H9 (cell line): Measurements from ENCODE around the gene TSPAN9. TPM values are rescaled to one million over a fixed set of nuclear protein-coding genes. Genes with fewer than 3 reads are reported as not detected.

Experiments
- DNase-seq: peaks from one replicate; pipeline ENCODE4 v3.0.0-alpha.2; 2017
- H2AFZ ChIP-seq: one replicate; pipeline ENCODE4 v1.6.1; 2013; ENCODE audit warnings: mild to moderate bottlenecking, low read length, control low read depth, moderate library complexity
- H2AK5ac ChIP-seq: 2 replicates; pipeline ENCODE4 v1.6.1; 2013; ENCODE audit warnings: low read length, control low read depth, mixed read lengths; ENCODE audit not compliant: insufficient read length
- H2BK120ac ChIP-seq: one replicate; pipeline ENCODE4 v1.6.1; 2013; ENCODE audit warnings: low read depth, mild to moderate bottlenecking, low read length, control low read depth, inconsistent platforms; ENCODE audit not compliant: poor library complexity, severe bottlenecking
- H2BK12ac ChIP-seq: 2 replicates; pipeline ENCODE4 v1.6.1; 2013; ENCODE audit warnings: low read length, control low read depth, mixed read lengths, low read depth; ENCODE audit not compliant: insufficient read length
- H2BK15ac ChIP-seq: 2 replicates; pipeline ENCODE4 v1.6.1; 2013; ENCODE audit warnings: low read depth, low read length, control low read depth
- H2BK20ac ChIP-seq: one replicate; pipeline ENCODE4 v1.6.1; 2013; ENCODE audit warnings: low read depth, mild to moderate bottlenecking, low read length, control low read depth, inconsistent platforms; ENCODE audit not compliant: poor library complexity, severe bottlenecking
- H2BK5ac ChIP-seq: 2 replicates; pipeline ENCODE4 v1.6.1; 2013; ENCODE audit warnings: low read length, control low read depth, mixed read lengths; ENCODE audit not compliant: insufficient read length
- H3K14ac ChIP-seq: 2 replicates; pipeline ENCODE4 v1.6.1; 2013; ENCODE audit warnings: low read length, control low read depth; ENCODE audit not compliant: insufficient read depth
- H3K18ac ChIP-seq: 2 replicates; pipeline ENCODE4 v1.6.1; 2013; ENCODE audit warnings: low read depth, mild to moderate bottlenecking, mixed read lengths, low read length, control low read depth; ENCODE audit not compliant: insufficient read length
- H3K23ac ChIP-seq: 2 replicates; pipeline ENCODE4 v1.6.1; 2013; ENCODE audit warnings: low read length, control low read depth, mixed read lengths, low read depth; ENCODE audit not compliant: insufficient read length
- H3K23me2 ChIP-seq: 2 replicates; pipeline ENCODE4 v1.6.1; 2013; ENCODE audit warnings: low read depth, mild to moderate bottlenecking, mixed read lengths, low read length, control low read depth; ENCODE audit not compliant: insufficient read length, poor library complexity, severe bottlenecking
- H3K27ac ChIP-seq: 2 replicates; pipeline ENCODE4 v1.5.1; 2013; ENCODE audit warnings: low read length, control low read depth, mixed read lengths, low read depth; ENCODE audit not compliant: insufficient read length
- H3K27me3 ChIP-seq: 2 replicates; pipeline ENCODE4 v1.6.1; 2013; ENCODE audit warnings: low read length, control low read depth, inconsistent platforms; ENCODE audit not compliant: insufficient read depth
- H3K4ac ChIP-seq: 2 replicates; pipeline ENCODE4 v1.6.1; 2013; ENCODE audit warnings: low read depth, mild to moderate bottlenecking, control low read depth, inconsistent platforms, low read length, moderate library complexity
- H3K4me1 ChIP-seq: 2 replicates; pipeline ENCODE4 v1.6.1; 2013; ENCODE audit warnings: low read length, control low read depth, inconsistent platforms; ENCODE audit not compliant: insufficient read depth
- H3K4me2 ChIP-seq: 2 replicates; pipeline ENCODE4 v1.6.1; 2013; ENCODE audit warnings: low read length, control low read depth, mixed read lengths; ENCODE audit not compliant: insufficient read length, insufficient read depth
- H3K56ac ChIP-seq: 2 replicates; pipeline ENCODE4 v1.6.1; 2013; ENCODE audit warnings: low read depth, mild to moderate bottlenecking, mixed read lengths, low read length, control low read depth; ENCODE audit not compliant: insufficient read length
- H3K79me1 ChIP-seq: 2 replicates; pipeline ENCODE4 v1.6.1; 2013; ENCODE audit warnings: low read depth, mild to moderate bottlenecking, moderate library complexity, low read length, control low read depth, inconsistent platforms; ENCODE audit not compliant: insufficient read depth, poor library complexity, severe bottlenecking
- H3K79me2 ChIP-seq: 2 replicates; pipeline ENCODE4 v1.6.1; 2013; ENCODE audit warnings: low read length, control low read depth, inconsistent platforms; ENCODE audit not compliant: insufficient read depth
- H3K9ac ChIP-seq: 2 replicates; pipeline ENCODE4 v1.6.1; 2013; ENCODE audit warnings: low read length, control low read depth, mixed read lengths; ENCODE audit not compliant: insufficient read length; ENCODE audit errors: extremely low read depth
- H3K9me3 ChIP-seq: one replicate; pipeline ENCODE4 v1.6.1; 2013; ENCODE audit warnings: low read depth, low read length, inconsistent platforms; ENCODE audit not compliant: control insufficient read depth
- H3T11ph ChIP-seq: one replicate; pipeline ENCODE4 v1.6.1; 2013; ENCODE audit warnings: mild to moderate bottlenecking, low read length, control low read depth, inconsistent platforms
- H4K20me1 ChIP-seq: one replicate; pipeline ENCODE4 v1.6.1; 2013; ENCODE audit not compliant: control insufficient read depth, insufficient read length, insufficient read depth
- H4K5ac ChIP-seq: 2 replicates; pipeline ENCODE4 v1.6.1; 2013; ENCODE audit warnings: low read depth, mild to moderate bottlenecking, mixed read lengths, low read length, control low read depth; ENCODE audit not compliant: insufficient read length
- H4K8ac ChIP-seq: replicated peaks from 2 replicates; pipeline ENCODE4 v1.6.1; 2013; ENCODE audit warnings: low read length, control low read depth, mixed read lengths, low read depth; ENCODE audit not compliant: insufficient read length
- H4K91ac ChIP-seq: 2 replicates; pipeline ENCODE4 v1.6.1; 2013; ENCODE audit warnings: low read depth, mild to moderate bottlenecking, moderate library complexity, mixed read lengths, low read length, control low read depth; ENCODE audit not compliant: insufficient read length
- H3K27ac Mint-ChIP-seq, 3 experiments: 2 replicates in 2 of 3; 3 replicates in 1 of 3; pipeline ENCODE4 v1.8.0; 2020 to 2021; ENCODE audit warnings: mixed read lengths in 3 of 3, mild to moderate bottlenecking in 1 of 3, moderate library complexity in 1 of 3
- H3K27me3 Mint-ChIP-seq: 2 replicates; pipeline ENCODE4 v1.8.0; 2021; ENCODE audit warnings: low read depth, mild to moderate bottlenecking, moderate library complexity, mixed read lengths
- H3K36me3 Mint-ChIP-seq, 3 experiments: 2 replicates in 2 of 3; 3 replicates in 1 of 3; pipeline ENCODE4 v1.8.0; 2020 to 2021; ENCODE audit warnings: low read depth in 3 of 3, mixed read lengths in 3 of 3; ENCODE audit not compliant: insufficient read depth in 1 of 3
- H3K4me1 Mint-ChIP-seq, 2 experiments: 2 replicates each; pipeline ENCODE4 v1.8.0; 2020; ENCODE audit warnings: mixed read lengths in 2 of 2
- H3K4me3 Mint-ChIP-seq, 2 experiments: 2 replicates in 1 of 2; 3 replicates in 1 of 2; pipeline ENCODE4 v1.8.0; 2020 to 2021; ENCODE audit warnings: mild to moderate bottlenecking in 2 of 2, mixed read lengths in 2 of 2, moderate library complexity in 1 of 2
- H3K9me3 Mint-ChIP-seq, 2 experiments: 2 replicates in 1 of 2; 3 replicates in 1 of 2; pipeline ENCODE4 v1.8.0; 2020; ENCODE audit warnings: mild to moderate bottlenecking in 2 of 2, mixed read lengths in 2 of 2, moderate library complexity in 1 of 2
- CTCF ChIP-seq: fragments of 200-600 bp; sonication (generic); conservative IDR thresholded peaks from 3 replicates; pipeline ENCODE4 v1.8.0; 2021; ENCODE audit warnings: antibody characterized with exemption, mild to moderate bottlenecking
- WGBS: extraction: QIAGEN DNeasy Blood & Tissue Kit; methylation state at CpG from one replicate; pipeline ENCODE4 v1.1.7; 2013; ENCODE audit warnings: missing lambda C conversion rate, low lambda C conversion rate, mixed read lengths; ENCODE audit not compliant: insufficient read length; ENCODE audit errors: extremely low coverage; 5-methylcytosine and 5-hydroxymethylcytosine counted together
- total RNA-seq: library from RNA; stranded (reverse); gene quantifications from 2 replicates; pipeline ENCODE4 v1.2.1, GENCODE V29; 2021

Gene TSPAN9
- total RNA-seq, 1 experiment from 2014 or later, result 19.0 TPM

- no peaks in the 10 kb centered on the region for H3K79me2 ChIP-seq
- H3T11ph ChIP-seq, result no peak overlapping the region
- peak overlapping the region in 1 of 2 experiments; percentile 8; a peak in 3 of 5 replicates for H3K4me3 Mint-ChIP-seq
- no peak for TF ChIP-seq CTCF
- peak overlapping the region; percentile 0 for H3K4me2 ChIP-seq
- H3K14ac ChIP-seq, result peak overlapping the region; percentile 56; the same call in 1 of the 2 replicates
- no CpG with 5 or more reads among the region's 19 CpGs for WGBS
- H3K9me3 ChIP-seq, result no peaks in the 10 kb centered on the region
- no peak overlapping the region for H4K91ac ChIP-seq
- peak overlapping the region; percentile 27 for H3K18ac ChIP-seq
- no peaks in the 10 kb centered on the region for H3K23me2 ChIP-seq
- no peak overlapping the region for H4K8ac ChIP-seq
- H3K4me1 ChIP-seq, result peaks cover 9% of the 10 kb centered on the region; the same call in 1 of the 2 replicates
- H4K5ac ChIP-seq, result no peak overlapping the region
- no peak overlapping the region for H2BK12ac ChIP-seq
- no peak overlapping the region for H2BK5ac ChIP-seq
- H3K36me3 Mint-ChIP-seq, result no peaks in the 10 kb centered on the region
- no peak overlapping the region for H2BK120ac ChIP-seq
- no peak overlapping the region for H3K9ac ChIP-seq
- H3K27ac Mint-ChIP-seq, result peak overlapping the region; percentile 82 to 95 (median 85); a peak in 6 of 7 replicates
- H4K20me1 ChIP-seq, result peaks cover 3% of the 10 kb centered on the region
- H3K27me3 ChIP-seq, result no peaks in the 10 kb centered on the region
- no peak overlapping the region for H3K56ac ChIP-seq
- no peak overlapping the region for H2BK20ac ChIP-seq
- no peak overlapping the region for H2AFZ ChIP-seq
- no peaks in the 10 kb centered on the region for H3K79me1 ChIP-seq
- no peak overlapping the region for H3K23ac ChIP-seq
- DNase-seq, result peak; percentile 61
- no peaks in the 10 kb centered on the region for H3K27me3 Mint-ChIP-seq
- peaks cover 48 to 58% of the 10 kb centered on the region in 2 experiments for H3K4me1 Mint-ChIP-seq
- H2BK15ac ChIP-seq, result no peak overlapping the region
- H3K27ac ChIP-seq, result no peak overlapping the region
- no peak overlapping the region for H3K4ac ChIP-seq
- no peak overlapping the region for H2AK5ac ChIP-seq
- no peaks in the 10 kb centered on the region for H3K9me3 Mint-ChIP-seq
Observed at GRCh38 chr12:3150931-3151835, 74.0 kb downstream of the TSPAN9 start.
